ENCODE results near the gene SLC3A2. TPM values are rescaled to one million over a fixed set of nuclear protein-coding genes. Genes with fewer than 3 reads are reported as not detected.
A peak's percentile ranks its signal among the peaks of the same experiment; 100 is the strongest.

The SLC3A2 gene
- total and polyA plus RNA-seq, 2 of the 13 experiments (the other 11 are each of a cell fraction or from before 2014, with no cell fraction given), result 213 to 226 TPM

DNA sequence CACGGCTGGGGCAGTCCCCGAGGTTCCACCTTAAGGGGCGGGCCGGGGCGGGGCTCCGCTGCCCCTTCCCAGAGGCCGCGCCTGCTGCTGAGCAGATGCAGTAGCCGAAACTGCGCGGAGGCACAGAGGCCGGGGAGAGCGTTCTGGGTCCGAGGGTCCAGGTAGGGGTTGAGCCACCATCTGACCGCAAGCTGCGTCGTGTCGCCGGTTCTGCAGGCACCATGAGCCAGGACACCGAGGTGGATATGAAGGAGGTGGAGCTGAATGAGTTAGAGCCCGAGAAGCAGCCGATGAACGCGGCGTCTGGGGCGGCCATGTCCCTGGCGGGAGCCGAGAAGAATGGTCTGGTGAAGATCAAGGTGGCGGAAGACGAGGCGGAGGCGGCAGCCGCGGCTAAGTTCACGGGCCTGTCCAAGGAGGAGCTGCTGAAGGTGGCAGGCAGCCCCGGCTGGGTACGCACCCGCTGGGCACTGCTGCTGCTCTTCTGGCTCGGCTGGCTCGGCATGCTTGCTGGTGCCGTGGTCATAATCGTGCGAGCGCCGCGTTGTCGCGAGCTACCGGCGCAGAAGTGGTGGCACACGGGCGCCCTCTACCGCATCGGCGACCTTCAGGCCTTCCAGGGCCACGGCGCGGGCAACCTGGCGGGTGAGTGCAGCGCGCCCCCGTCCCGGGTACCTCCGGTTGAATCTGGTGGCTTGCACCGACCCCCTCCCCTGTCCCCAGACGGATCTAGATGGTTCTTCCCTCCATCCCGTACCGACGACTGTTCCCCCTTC lies at the start of gene SLC3A2 (continued):
- TF ChIP-seq, protein P1, sequence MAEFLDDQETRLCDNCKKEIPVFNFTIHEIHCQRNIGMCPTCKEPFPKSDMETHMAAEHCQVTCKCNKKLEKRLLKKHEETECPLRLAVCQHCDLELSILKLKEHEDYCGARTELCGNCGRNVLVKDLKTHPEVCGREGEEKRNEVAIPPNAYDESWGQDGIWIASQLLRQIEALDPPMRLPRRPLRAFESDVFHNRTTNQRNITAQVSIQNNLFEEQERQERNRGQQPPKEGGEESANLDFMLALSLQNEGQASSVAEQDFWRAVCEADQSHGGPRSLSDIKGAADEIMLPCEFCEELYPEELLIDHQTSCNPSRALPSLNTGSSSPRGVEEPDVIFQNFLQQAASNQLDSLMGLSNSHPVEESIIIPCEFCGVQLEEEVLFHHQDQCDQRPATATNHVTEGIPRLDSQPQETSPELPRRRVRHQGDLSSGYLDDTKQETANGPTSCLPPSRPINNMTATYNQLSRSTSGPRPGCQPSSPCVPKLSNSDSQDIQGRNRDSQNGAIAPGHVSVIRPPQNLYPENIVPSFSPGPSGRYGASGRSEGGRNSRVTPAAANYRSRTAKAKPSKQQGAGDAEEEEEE (CRISPR knock-in tag; IDR thresholded peaks at IDR 0.05; ENCODE audit: borderline replicate concordance), result peak; percentile 51
- TF ChIP-seq, protein P2, sequence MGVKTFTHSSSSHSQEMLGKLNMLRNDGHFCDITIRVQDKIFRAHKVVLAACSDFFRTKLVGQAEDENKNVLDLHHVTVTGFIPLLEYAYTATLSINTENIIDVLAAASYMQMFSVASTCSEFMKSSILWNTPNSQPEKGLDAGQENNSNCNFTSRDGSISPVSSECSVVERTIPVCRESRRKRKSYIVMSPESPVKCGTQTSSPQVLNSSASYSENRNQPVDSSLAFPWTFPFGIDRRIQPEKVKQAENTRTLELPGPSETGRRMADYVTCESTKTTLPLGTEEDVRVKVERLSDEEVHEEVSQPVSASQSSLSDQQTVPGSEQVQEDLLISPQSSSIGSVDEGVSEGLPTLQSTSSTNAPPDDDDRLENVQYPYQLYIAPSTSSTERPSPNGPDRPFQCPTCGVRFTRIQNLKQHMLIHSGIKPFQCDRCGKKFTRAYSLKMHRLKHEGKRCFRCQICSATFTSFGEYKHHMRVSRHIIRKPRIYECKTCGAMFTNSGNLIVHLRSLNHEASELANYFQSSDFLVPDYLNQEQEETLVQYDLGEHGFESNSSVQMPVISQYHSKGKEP (CRISPR knock-in tag; IDR thresholded peaks at IDR 0.05), result no peak
- TF ChIP-seq FOXJ3 (CRISPR knock-in tag; IDR thresholded peaks at IDR 0.05; ENCODE audit: borderline replicate concordance), result no peak
- TF ChIP-seq ZNF589 (CRISPR knock-in tag; conservative IDR thresholded peaks at IDR 0.05), result peak; percentile 92
- peak; percentile 97 for TF ChIP-seq POLR2AphosphoS5 (IDR thresholded peaks at IDR 0.05; ENCODE audit: low read depth, low read length)
- TF ChIP-seq, protein P3, sequence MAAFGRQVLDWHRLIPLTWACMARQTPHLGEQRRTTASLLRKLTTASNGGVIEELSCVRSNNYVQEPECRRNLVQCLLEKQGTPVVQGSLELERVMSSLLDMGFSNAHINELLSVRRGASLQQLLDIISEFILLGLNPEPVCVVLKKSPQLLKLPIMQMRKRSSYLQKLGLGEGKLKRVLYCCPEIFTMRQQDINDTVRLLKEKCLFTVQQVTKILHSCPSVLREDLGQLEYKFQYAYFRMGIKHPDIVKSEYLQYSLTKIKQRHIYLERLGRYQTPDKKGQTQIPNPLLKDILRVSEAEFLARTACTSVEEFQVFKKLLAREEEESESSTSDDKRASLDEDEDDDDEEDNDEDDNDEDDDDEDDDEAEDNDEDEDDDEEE (CRISPR knock-in tag; IDR thresholded peaks at IDR 0.05), result peak; percentile 77; the same call in 1 of the 2 replicates
- TF ChIP-seq, protein P4, sequence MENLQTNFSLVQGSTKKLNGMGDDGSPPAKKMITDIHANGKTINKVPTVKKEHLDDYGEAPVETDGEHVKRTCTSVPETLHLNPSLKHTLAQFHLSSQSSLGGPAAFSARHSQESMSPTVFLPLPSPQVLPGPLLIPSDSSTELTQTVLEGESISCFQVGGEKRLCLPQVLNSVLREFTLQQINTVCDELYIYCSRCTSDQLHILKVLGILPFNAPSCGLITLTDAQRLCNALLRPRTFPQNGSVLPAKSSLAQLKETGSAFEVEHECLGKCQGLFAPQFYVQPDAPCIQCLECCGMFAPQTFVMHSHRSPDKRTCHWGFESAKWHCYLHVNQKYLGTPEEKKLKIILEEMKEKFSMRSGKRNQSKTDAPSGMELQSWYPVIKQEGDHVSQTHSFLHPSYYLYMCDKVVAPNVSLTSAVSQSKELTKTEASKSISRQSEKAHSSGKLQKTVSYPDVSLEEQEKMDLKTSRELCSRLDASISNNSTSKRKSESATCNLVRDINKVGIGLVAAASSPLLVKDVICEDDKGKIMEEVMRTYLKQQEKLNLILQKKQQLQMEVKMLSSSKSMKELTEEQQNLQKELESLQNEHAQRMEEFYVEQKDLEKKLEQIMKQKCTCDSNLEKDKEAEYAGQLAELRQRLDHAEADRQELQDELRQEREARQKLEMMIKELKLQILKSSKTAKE (CRISPR knock-in tag; IDR thresholded peaks at IDR 0.05; ENCODE audit: borderline replicate concordance), result peak; percentile 52; the same call in 1 of the 2 replicates
- TF ChIP-seq, protein P5, sequence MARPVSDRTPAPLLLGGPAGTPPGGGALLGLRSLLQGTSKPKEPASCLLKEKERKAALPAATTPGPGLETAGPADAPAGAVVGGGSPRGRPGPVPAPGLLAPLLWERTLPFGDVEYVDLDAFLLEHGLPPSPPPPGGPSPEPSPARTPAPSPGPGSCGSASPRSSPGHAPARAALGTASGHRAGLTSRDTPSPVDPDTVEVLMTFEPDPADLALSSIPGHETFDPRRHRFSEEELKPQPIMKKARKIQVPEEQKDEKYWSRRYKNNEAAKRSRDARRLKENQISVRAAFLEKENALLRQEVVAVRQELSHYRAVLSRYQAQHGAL (CRISPR knock-in tag; IDR thresholded peaks at IDR 0.05; ENCODE audit: not compliant biosample characterization), result no peak
- TF ChIP-seq ZNF367 (CRISPR knock-in tag; IDR thresholded peaks at IDR 0.05; ENCODE audit: borderline replicate concordance), result 0 out of 2 replicates have a peak, but pooled peaks have one; percentile 43
- TF ChIP-seq MAFG (CRISPR knock-in tag; IDR thresholded peaks at IDR 0.05), result no peak
- TF ChIP-seq, protein P6, sequence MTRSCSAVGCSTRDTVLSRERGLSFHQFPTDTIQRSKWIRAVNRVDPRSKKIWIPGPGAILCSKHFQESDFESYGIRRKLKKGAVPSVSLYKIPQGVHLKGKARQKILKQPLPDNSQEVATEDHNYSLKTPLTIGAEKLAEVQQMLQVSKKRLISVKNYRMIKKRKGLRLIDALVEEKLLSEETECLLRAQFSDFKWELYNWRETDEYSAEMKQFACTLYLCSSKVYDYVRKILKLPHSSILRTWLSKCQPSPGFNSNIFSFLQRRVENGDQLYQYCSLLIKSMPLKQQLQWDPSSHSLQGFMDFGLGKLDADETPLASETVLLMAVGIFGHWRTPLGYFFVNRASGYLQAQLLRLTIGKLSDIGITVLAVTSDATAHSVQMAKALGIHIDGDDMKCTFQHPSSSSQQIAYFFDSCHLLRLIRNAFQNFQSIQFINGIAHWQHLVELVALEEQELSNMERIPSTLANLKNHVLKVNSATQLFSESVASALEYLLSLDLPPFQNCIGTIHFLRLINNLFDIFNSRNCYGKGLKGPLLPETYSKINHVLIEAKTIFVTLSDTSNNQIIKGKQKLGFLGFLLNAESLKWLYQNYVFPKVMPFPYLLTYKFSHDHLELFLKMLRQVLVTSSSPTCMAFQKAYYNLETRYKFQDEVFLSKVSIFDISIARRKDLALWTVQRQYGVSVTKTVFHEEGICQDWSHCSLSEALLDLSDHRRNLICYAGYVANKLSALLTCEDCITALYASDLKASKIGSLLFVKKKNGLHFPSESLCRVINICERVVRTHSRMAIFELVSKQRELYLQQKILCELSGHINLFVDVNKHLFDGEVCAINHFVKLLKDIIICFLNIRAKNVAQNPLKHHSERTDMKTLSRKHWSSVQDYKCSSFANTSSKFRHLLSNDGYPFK (CRISPR knock-in tag; IDR thresholded peaks at IDR 0.05; ENCODE audit: borderline replicate concordance), result peak; percentile 83
- no peak for TF ChIP-seq ATAD3A (CRISPR knock-in tag; IDR thresholded peaks at IDR 0.05)
- no peak; the same call in none of the 2 replicates for TF ChIP-seq MED1 (CRISPR knock-in tag; IDR thresholded peaks at IDR 0.05)
- TF ChIP-seq JUND (CRISPR knock-in tag; IDR thresholded peaks at IDR 0.05), result 0 out of 2 replicates have a peak, but pooled peaks have one; percentile 63
- TF ChIP-seq ZC3H13 (CRISPR knock-in tag; IDR thresholded peaks at IDR 0.05), result peak; percentile 84; the same call in 1 of the 2 replicates
- TF ChIP-seq ZFP36 (IDR thresholded peaks at IDR 0.05; ENCODE audit: borderline replicate concordance, low read depth, low read length, partially characterized antibody), result no peak
- no peak; the same call in none of the 2 replicates for TF ChIP-seq SNAPC2 (CRISPR knock-in tag; IDR thresholded peaks at IDR 0.05)
- peak; percentile 13 for TF ChIP-seq CBX1 (IDR thresholded peaks at IDR 0.05; ENCODE audit: low read depth)
